Thyroid gland (tissue), 4 donors: ENCODE measurements around the gene VMP1. TPM values are rescaled to one million over a fixed set of nuclear protein-coding genes. Genes with fewer than 3 reads are reported as not detected.

Experiments used
- DNase-seq, 2 donors: peaks; one replicate each; pipeline ENCODE4 v3.0.0-alpha.2; 2019
- H3K27ac ChIP-seq, 3 donors: fragments of 200-600 bp; sonication (generic); 1 replicate in 2 of 3; 2 replicates in 1 of 3; pipeline ENCODE4 v1.5.1; 2016 to 2019; ENCODE audit warnings: mild to moderate bottlenecking in 1 of 3, moderate library complexity in 1 of 3
- H3K27me3 ChIP-seq: fragments of 200-600 bp; sonication (generic); one replicate; pipeline ENCODE4 v1.5.1; 2019
- H3K36me3 ChIP-seq, 2 donors: fragments of 200-600 bp; sonication (generic); one replicate each; pipeline ENCODE4 v1.5.1; 2016 to 2019
- H3K4me1 ChIP-seq, 2 donors: fragments of 200-600 bp; sonication (generic); one replicate each; pipeline ENCODE4 v1.5.1; 2017 to 2019
- H3K4me3 ChIP-seq, 3 donors: fragments of 200-600 bp; sonication (generic); replicated peaks in 1 of 3; 1 replicate in 2 of 3; 2 replicates in 1 of 3; pipeline ENCODE4 v1.5.1; 2016; ENCODE audit warnings: mild to moderate bottlenecking in 1 of 3
- H3K9me3 ChIP-seq: fragments of 200-600 bp; sonication (generic); one replicate; pipeline ENCODE4 v1.5.1; 2017
- POLR2A ChIP-seq, 2 donors: fragments of 450-650 bp; IDR thresholded peaks; one replicate each; pipeline ENCODE4 v1.6.1; 2017; ENCODE audit warnings: antibody characterized with exemption in 2 of 2, mild to moderate bottlenecking in 2 of 2, moderate library complexity in 1 of 2
- WGBS, 2 donors: methylation state at CpG; one replicate each; pipeline ENCODE4 v1.1.5; 2017; 5-methylcytosine and 5-hydroxymethylcytosine counted together
- intact Hi-C: fragments of 100-400 bp; cut with DNase I; formaldehyde crosslinking; loops from one replicate; pipeline ENCODE4 v1.15.1; 2023
- total RNA-seq, 4 donors: library from RNA; depleted of rRNA; stranded (reverse); fragments of >200 nt; gene quantifications; one replicate each; pipeline ENCODE4 v1.2.3, GENCODE V29; 2016
- TF ChIP-seq, protein P1 (sequence below), 6 experiments: fragments of 200-600 bp in 3 of 6; fragments of 450-650 bp in 3 of 6; sonication (generic) in 3 of 6; IDR thresholded peaks; one replicate each; pipeline ENCODE4 v1.5.1; 2016 to 2019; ENCODE audit warnings: antibody characterized with exemption in 6 of 6, mild to moderate bottlenecking in 2 of 6, inconsistent platforms in 1 of 6, moderate library complexity in 1 of 6

Gene VMP1
- total RNA-seq, 4 donors from 2014 or later, result 98.5 to 168 (median 125) TPM

GRCh38 chr17:59748591-59748990, 41.1 kb downstream of the VMP1 start:
- intact Hi-C loops, result loop anchor here (5.0 kb wide), 1 partner anchor 289 kb away; no protein-coding TSS in a partner anchor
- WGBS, 2 donors, result 97 to 98% methylated on average over 1 of the region's 1 CpG

GRCh38 chr17:59751955-59752413, 44.5 kb downstream of the VMP1 start:
- intact Hi-C loops, result no loop called here
- Histone ChIP-seq H3K4me1 (peaks cover 9 to 18% of the 10 kb centered on the region in 2 donors), H3K36me3 (no peaks in the 10 kb centered on the region), H3K27me3 (no peaks in the 10 kb centered on the region), H3K27ac (no peak overlapping the region), H3K9me3 (no peaks in the 10 kb centered on the region), H3K4me3 (no peak overlapping the region)
- TF ChIP-seq, protein P1, sequence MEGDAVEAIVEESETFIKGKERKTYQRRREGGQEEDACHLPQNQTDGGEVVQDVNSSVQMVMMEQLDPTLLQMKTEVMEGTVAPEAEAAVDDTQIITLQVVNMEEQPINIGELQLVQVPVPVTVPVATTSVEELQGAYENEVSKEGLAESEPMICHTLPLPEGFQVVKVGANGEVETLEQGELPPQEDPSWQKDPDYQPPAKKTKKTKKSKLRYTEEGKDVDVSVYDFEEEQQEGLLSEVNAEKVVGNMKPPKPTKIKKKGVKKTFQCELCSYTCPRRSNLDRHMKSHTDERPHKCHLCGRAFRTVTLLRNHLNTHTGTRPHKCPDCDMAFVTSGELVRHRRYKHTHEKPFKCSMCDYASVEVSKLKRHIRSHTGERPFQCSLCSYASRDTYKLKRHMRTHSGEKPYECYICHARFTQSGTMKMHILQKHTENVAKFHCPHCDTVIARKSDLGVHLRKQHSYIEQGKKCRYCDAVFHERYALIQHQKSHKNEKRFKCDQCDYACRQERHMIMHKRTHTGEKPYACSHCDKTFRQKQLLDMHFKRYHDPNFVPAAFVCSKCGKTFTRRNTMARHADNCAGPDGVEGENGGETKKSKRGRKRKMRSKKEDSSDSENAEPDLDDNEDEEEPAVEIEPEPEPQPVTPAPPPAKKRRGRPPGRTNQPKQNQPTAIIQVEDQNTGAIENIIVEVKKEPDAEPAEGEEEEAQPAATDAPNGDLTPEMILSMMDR (IDR thresholded peaks at IDR 0.05), result no peak
- no peak for TF ChIP-seq POLR2A (IDR thresholded peaks at IDR 0.05)
- WGBS, 2 donors, result 88 to 96% methylated on average over 11 of the region's 11 CpGs
- no peak for DNase-seq

More at GRCh38 chr17:59748591-59748990, 41.1 kb downstream of the VMP1 start:
- Histone ChIP-seq H3K9me3 (no peaks in the 10 kb centered on the region), H3K36me3 (no peaks in the 10 kb centered on the region), H3K27me3 (no peaks in the 10 kb centered on the region), H3K4me3 (no peak overlapping the region), H3K27ac (no peak overlapping the region), H3K4me1 (no peaks in the 10 kb centered on the region)
- DNase-seq, result no peak
- no peak for TF ChIP-seq POLR2A (IDR thresholded peaks at IDR 0.05)
- TF ChIP-seq, protein P1 (IDR thresholded peaks at IDR 0.05), result no peak

- Histone ChIP-seq H3K27me3 (no peaks in the 10 kb centered on the region), H3K4me1 (peaks cover 9 to 19% of the 10 kb centered on the region in 2 donors), H3K27ac (no peak overlapping the region), H3K4me3 (no peak overlapping the region), H3K9me3 (no peaks in the 10 kb centered on the region), H3K36me3 (no peaks in the 10 kb centered on the region)
- DNase-seq, result no peak
- no peak for TF ChIP-seq POLR2A (IDR thresholded peaks at IDR 0.05)
- TF ChIP-seq, protein P1 (IDR thresholded peaks at IDR 0.05), result no peak
- intact Hi-C loops, result no loop called here
These were observed 45.0 kb downstream of the VMP1 start for GRCh38 chr17:59752446-59752845.

DNA sequence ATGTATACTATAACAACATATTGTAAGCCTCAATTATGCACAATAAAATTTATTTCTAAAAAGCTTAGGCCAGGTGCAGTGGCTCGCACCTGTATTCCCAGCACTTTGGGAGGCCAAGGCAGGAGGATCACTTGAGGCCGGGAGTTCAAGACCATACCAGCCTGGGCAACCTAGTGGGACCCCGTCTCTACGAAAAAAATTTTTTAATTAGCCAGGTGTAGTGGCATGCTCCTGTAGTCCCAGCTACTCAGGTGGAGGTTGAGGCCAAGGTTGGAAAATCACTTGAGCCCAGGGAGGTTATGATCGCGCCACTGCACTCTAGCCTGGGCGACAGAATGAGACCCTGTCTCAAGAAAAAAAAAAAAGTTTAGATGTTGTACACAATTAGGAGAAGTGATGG, 45.5 kb downstream of the VMP1 start:
- WGBS, 2 donors, result 75 to 76% methylated on average over 7 of the region's 7 CpGs
- H3K4me3 ChIP-seq, result no peak overlapping the region
- peaks cover 9 to 19% of the 10 kb centered on the region in 2 donors for H3K4me1 ChIP-seq
- no peaks in the 10 kb centered on the region for H3K36me3 ChIP-seq
- H3K27me3 ChIP-seq, result no peaks in the 10 kb centered on the region
- H3K9me3 ChIP-seq, result no peaks in the 10 kb centered on the region
- intact Hi-C loops, result no loop called here
- no peak for DNase-seq
- H3K27ac ChIP-seq, result peak overlapping the region in 1 of 3 donors; percentile 36
- TF ChIP-seq POLR2A (IDR thresholded peaks at IDR 0.05), result no peak
- TF ChIP-seq, protein P1 (IDR thresholded peaks at IDR 0.05), result no peak

DNA sequence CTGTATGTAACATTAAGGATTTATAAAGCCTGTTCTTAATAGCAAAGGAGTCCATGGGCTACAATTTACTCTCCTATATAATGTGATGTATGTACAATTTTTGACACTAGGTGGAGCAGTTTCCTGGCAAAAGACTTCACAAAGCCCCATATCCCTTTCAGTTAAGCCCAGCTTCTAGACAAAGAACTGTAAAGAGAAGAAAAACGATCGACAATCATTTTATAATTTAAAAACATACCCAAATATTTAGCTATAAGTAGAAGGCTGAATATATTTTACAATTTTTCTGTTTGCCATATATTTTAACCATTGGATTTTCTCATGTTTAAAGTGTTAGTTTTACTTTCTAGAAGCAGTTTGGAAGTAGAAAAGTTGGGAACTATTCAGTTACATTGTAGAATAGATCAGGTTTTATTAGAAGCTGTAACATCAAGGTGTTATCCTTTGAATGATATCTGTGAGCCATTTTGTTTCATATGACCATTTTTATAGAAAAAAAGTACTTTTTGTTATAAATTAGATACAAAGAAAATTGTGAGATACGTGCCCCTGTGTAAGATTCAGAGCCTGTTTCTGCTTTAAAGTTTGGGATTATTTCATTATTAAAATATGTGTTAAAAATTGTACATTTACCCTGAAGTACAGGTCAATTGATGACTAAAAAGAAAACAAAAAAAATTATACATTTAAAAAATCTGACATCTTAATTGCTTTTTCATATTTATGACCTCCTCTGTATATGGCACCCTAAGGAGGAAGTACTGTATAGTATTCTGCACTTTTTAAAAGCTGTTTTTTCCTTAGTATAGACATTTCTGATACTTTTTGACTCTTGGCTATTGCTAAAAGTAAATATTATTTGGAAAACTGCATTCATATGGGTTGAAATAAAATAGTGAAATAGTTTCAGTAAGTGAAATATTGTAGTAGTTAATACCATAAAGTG, 46.3 kb downstream of the VMP1 start:
- DNase-seq, result no peak
- no peak overlapping the region for H3K4me3 ChIP-seq

More for the DNA sequence above, 46.3 kb downstream of the VMP1 start:
- Histone ChIP-seq H3K27me3 (no peaks in the 10 kb centered on the region), H3K36me3 (no peaks in the 10 kb centered on the region), H3K4me1 (peaks cover 9 to 19% of the 10 kb centered on the region in 2 donors), H3K27ac (peak overlapping the region; percentile 28 to 43 (median 36)), H3K9me3 (no peaks in the 10 kb centered on the region)
- WGBS, 2 donors, result 30 to 32% methylated on average over 3 of the region's 3 CpGs
- intact Hi-C loops, result no loop called here
- TF ChIP-seq, protein P1 (IDR thresholded peaks at IDR 0.05), result peak; percentile 39 to 80 (median 66)
- TF ChIP-seq POLR2A (IDR thresholded peaks at IDR 0.05), result no peak
